Measurements from ENCODE around the gene PLCL1.

Gene PLCL1

GRCh38 chr2:197954328-197954727 lies 149.9 kb downstream of the PLCL1 start:
- DNase-seq (ENCODE audit: low spot score): no peak

DNA sequence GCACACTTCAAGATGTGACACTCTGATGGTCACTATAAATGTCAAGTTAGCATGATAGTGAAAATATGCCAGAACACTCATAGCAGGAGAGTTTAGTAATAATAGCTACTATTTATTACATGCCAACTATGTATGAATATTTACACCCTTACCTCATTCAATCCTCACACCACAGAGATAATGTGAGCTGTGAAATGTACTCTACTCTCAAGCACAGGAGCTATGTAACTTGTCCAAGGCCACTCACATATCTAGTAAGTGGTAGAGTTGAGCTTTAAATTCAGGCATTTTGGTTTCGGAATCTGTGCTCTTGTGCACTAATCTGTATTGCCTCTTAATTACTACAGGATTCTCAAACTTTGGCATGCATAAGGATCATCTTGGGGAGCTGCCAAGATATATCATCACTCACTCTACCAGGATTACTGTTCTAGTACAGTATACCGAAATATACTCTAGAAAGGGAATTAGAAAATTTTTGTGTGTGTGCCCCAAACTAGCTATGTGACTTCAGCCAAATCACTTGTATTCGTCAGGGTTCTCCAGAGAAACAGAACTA lies 154.3 kb downstream of the PLCL1 start:
- no peak for DNase-seq (ENCODE audit: low spot score)

DNA sequence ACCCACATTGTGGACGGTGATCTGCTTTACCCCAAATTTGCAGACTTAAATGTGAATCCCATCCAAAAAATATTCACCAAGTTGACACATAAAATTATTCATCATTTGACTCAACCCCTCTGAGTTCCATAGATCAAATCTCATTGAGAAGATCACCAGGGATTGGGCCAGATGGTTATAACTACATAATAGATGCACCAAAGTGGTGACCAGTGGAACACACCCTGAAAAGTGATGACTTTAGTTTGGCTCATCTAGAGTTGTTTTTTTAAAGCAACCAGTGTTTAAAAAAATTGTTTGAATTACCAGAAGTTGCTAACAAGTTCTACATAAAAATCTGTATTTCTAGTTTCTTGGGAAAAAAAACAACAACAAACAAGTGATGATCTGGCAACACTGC lies 155.0 kb downstream of the PLCL1 start:
- DNase-seq (ENCODE audit: low spot score): no peak

DNA sequence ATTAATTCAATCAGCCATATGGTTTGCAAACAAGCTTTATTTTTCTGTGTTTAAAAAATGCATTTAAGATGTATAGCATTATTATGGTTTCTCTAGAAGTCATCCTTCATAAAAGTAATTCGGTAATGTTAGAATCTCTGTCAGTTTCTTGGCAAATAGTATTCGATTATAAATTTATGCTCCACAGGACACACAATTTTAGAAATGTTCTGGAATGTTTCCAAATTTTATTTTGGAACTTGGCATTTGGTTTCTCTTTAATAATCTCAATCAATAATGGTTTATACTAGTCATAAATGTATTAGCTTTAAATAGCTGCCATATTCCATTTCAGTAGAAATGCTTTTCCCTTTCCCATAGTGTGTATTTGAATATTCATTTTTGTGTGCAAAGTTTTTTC lies 156.4 kb downstream of the PLCL1 start:
- DNase-seq (ENCODE audit: low spot score): no peak

GRCh38 chr2:197964720-197965119 lies 160.3 kb downstream of the PLCL1 start:
- DNase-seq (ENCODE audit: low spot score): no peak

DNA sequence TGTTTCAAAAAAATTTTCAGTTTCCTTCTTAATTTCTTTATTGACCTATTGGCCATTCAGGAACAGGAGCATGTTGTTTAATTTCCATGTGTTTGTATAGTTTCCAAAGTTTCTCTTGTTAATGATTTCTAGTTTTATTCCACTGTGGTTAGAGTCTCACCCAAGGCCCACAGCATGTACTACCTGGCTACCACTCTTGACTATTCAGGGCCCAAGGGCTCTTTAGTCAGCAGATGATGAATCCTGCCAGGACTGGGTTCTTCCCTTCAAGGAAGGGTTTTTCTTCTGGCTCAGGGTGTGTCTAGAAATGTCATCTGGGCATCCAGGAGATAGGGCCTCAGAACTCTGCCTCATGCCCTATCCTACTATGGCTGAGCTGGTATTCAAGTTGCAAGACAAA lies 161.4 kb downstream of the PLCL1 start:
- DNase-seq (ENCODE audit: low spot score): no peak

DNA sequence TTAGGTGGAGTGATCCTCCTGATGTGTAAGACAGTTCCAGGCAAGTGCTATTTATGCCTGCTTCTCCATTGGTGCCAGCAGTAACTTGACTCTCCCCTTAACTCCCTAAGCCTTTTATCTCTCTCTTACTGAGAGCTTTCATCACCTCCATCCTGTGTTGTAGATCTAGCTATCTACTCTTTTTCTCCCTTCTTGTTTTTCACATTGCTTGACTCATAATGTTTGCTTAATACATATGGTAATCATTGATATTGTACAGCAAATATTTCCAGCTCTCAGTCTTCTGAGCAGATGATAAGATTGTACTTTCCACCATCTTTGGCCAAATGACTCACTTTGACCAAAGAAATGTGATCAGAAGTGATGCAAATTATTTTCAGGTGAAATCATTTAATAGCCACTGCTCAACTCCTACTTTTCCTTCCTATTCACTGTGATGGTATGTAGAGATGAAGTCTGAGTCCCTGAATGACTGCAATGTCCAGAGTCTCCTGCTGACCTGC lies 165.0 kb downstream of the PLCL1 start:
- no peak for DNase-seq (ENCODE audit: low spot score)

DNA sequence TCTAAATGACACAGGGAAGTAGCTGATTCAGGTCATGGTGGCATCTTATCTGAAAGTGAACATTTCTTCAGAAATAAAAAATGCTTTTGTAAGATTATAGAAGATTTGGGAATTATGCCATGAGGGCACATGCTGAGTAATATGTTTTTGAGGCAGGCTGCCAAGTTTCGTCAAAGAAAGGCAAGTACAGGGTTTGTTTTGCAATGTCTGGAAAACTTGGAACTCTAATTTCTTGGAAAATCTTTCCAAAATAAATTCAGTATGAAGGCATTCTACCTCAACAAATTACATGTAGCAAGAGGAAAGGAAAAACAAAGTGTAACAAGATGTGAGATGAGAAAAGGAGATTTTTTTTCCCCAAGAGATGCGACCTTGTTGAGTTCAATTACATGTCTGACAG lies 167.7 kb downstream of the PLCL1 start:
- DNase-seq (ENCODE audit: low spot score): no peak

GRCh38 chr2:197972587-197972986 lies 168.2 kb downstream of the PLCL1 start:
- no peak for DNase-seq (ENCODE audit: low spot score)

- no peak for DNase-seq (ENCODE audit: low spot score)
Measured at GRCh38 chr2:197973772-197974171, 169.4 kb downstream of the PLCL1 start.

GRCh38 chr2:197975931-197976519 lies 171.6 kb downstream of the PLCL1 start:
- no peak for DNase-seq (ENCODE audit: low spot score)

DNA sequence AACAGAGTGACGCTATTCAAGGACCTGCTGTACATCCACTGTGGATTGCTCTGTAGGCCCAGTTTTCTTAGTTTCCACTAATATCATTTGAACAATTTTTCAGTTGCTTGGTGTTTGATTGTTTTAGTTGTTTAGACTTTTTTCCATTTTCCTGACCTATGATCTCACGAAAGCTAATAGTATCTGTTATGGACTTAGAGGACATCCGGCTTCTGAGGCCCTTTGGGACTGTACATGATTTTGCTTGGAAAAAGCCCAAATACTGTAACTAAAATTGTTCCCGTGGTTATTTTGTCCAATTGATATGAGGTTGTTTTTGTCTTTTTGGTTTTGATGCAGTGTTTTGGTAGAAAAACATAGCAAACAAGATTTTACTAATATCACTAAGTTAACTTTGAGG lies 174.6 kb downstream of the PLCL1 start:
- no peak for DNase-seq (ENCODE audit: low spot score)

DNA sequence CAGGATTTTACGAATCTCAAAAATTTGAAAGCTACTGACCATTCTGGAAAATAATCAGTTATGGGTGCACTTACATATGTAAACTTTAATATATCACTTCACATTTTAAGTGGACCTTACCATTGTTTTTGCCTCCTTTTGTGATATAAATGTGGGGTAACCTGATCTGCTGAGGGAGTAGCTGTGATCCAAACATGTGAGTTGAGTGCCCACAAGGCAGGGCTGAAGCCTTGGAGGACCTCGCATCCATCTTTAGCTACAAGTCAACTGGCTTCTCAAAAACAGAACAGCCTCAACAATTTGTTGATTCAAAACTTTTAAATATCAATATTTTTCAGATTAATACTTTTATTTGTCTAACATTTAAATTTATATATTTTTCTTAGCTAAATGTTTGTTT lies 178.2 kb downstream of the PLCL1 start:
- DNase-seq (ENCODE audit: low spot score): no peak

DNA sequence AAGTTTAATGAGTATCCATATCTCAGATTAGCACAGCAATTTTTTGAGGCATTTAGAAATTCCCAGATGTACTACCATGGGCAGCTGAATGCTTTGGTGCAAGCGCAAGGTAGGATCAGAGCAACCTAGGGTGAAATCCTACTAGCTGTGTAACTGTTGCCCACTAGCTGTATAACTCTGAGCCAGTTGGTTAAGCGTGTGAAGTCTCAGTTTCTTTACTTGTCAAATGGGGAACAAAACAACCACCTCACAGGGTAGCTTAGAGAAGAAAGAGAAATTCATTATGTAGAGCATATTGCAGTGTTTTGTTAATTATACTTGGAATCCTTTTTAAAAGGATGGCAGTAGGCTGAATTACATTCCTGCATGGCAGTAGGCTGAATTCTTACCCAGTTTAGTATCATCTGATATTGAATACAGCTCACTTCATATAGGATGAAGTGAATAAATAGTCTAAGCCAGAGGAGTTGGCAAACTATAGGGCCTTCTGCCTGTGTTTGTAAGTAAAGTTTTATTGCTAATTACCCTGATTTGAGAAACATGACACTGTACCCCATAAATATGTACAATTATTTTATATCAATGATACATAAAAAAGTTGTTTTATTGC lies 180.7 kb downstream of the PLCL1 start:
- DNase-seq (ENCODE audit: low spot score): no peak

- no peak for DNase-seq (ENCODE audit: low spot score)
Measured at GRCh38 chr2:197986977-197987376, 182.6 kb downstream of the PLCL1 start.

DNA sequence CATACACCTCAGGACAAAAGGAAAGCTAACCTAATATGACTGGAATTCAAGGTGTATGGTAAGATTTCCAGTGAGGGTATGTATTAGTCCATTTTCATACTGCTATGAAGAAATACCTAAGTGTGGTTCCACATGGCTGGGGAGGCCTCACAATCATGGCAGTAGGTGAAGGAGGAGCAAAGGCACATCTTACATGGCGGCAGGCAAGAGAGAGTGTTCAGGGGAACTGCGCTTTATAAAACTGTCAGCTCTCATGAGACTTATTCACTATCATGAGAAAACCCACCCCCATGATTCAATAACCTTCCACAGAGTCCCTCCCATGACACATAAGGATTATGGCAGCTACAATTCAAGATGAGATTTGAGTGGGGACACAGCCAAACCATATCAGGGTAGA lies 186.0 kb downstream of the PLCL1 start:
- no peak for DNase-seq (ENCODE audit: low spot score)

DNA sequence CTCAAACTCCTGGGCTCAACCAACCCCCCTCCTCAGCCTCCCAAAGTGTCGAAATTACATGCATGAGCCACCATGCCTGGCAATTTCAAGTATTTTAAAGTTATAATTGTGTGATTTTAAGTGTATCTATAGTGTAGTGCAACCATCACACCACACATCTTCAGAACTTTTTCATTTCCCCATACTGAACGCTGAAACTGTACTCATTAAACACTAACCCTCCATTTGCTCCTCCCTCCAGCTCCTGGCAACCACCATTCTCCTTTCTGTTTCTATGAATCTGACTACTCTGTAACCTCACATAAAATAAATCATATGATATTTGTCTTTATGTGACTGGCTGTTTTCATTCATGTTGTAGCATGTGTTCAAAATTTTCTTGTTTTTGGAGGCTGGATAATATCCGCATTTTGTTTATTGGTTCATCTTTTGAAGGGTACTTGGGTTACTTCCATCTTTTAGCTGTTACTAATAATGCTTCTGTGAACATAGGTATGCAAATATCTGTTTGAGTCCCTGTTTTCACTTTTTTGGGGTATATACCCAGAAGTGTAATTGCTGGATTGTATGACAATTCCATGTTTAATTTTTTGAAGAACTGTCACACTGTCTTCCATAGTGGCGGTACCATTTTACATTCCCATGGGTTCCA lies 188.2 kb downstream of the PLCL1 start:
- no peak for DNase-seq (ENCODE audit: low spot score)

DNA sequence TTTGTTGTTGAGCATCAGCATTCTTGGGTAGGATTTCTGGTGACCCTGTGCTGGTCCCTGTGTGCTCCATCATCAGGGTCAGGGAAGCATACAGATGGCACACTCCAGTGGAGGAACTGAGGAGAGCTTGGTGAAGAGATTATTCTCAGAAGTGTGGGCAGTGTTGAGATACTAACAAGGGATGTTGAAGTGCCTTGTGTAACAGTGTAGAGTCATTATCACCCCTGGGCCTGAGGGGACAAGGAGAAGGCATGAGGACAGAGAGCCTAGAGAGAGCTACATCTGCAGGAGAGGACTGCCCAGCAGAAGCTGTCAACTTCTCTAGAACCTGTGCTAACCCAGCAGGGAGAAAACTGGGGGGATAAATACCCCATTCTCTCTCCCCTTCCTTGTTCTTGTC lies 189.0 kb downstream of the PLCL1 start:
- DNase-seq (ENCODE audit: low spot score): no peak

DNA sequence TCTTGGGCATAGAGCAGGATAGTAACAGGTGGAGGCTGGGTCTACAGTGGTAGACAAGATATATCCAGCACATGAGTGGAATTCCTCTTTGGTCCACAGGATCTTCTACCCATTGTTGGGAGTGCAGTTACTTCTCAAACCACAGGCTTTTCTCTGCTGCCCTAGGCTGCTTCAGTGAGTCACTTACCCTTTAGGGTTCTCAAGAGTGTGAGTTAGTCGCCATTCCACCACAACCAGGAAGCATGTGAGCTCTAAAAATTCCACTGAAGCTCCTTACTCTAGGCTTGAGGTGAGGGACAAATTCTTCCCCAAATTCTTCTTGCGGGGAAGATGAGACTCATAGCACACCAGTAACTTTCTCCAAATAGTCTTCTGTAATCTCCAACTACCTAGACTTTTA lies 189.4 kb downstream of the PLCL1 start:
- DNase-seq (ENCODE audit: low spot score): no peak

GRCh38 chr2:197994751-197995150 lies 190.4 kb downstream of the PLCL1 start:
- no peak for DNase-seq (ENCODE audit: low spot score)

DNA sequence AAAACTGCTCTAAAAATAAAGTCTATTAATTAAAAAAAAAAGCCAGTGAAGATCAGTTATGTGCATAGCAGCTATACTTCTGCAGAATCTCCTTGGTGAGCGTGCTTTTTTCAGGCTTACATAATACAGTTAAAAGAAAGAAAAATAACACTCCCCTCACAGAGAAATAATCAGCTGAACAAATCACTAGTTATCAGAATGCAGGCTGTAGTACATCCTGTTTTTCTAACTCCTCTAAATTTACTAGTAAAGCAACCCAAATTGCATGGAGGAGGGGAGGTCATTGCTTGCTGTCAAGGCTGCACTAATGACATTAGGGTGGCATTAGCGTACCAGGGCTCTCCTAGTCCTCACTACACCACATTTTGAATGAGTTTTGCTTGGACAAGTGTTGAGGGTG lies 192.2 kb downstream of the PLCL1 start:
- no peak for DNase-seq (ENCODE audit: low spot score)

DNA sequence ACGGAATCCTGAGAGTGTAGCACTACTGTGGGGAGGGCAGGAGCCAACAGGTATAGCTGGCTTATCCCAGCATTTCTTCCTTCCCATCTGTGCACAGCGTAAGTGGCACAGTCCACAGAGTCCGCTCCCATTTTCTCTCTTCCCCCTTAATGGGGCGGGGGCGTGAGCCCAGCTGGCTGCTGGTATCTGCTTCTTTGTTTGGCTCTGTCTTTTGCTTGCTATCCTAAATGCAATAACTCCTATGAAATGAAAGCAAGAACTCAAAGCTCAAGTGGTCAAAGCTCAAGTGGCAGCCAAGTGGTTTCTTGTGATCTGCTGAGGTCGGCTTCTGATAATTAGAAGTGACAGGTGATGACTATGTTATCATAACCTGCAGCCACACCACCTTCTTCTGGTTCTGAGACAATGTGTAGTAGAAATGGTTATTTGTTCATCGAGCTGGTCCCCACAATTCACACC lies 192.7 kb downstream of the PLCL1 start:
- no peak for DNase-seq (ENCODE audit: low spot score)

- no peak for DNase-seq (ENCODE audit: low spot score)
Measured at GRCh38 chr2:197998702-197999101, 194.3 kb downstream of the PLCL1 start.

Data from iPS-NIHi11 (cell line).